B cell (primary cell): Measurements from ENCODE around the gene DEFB118.

Experiments used
- CTCF ChIP-seq: fragments of 200-600 bp; IDR thresholded peaks from one replicate; pipeline ENCODE4 v1.8.0; 2022; ENCODE audit warnings: antibody characterized with exemption, mild to moderate bottlenecking
- EZH2 ChIP-seq: IDR thresholded peaks from 2 replicates; pipeline ENCODE4 v1.6.1; 2012; ENCODE audit warnings: borderline replicate concordance, low read depth, mild to moderate bottlenecking, moderate library complexity, low read length; ENCODE audit not compliant: insufficient read depth, poor library complexity, severe bottlenecking

- no peak for TF ChIP-seq EZH2
- no peak for TF ChIP-seq CTCF
Measured at GRCh38 chr20:31392836-31393235, 24.4 kb downstream of the DEFB118 start.
